Neural cell (in vitro differentiated cells): ENCODE results near the gene ADD3. TPM values are rescaled to one million over a fixed set of nuclear protein-coding genes. Genes with fewer than 3 reads are reported as not detected.

ENCODE experiments used
- H2AFZ ChIP-seq: fragments of 200-600, 300-800 bp; sonication (generic), shearing (Covaris generic); 2 replicates; pipeline ENCODE4 v1.6.0; 2014; ENCODE audit warnings: low read depth, mild to moderate bottlenecking, antibody characterized with exemption, low read length, moderate library complexity
- H3F3A ChIP-seq: fragments of 200-600 bp; shearing (Covaris generic); 2 replicates; pipeline ENCODE4 v1.6.1; 2016; ENCODE audit warnings: mild to moderate bottlenecking, moderate library complexity, mixed read lengths, antibody characterized with exemption, low read length; ENCODE audit not compliant: insufficient read depth, poor library complexity, severe bottlenecking
- H3K27ac ChIP-seq: fragments of 200-600, 300-800 bp; sonication (generic), shearing (Covaris generic); 2 replicates; pipeline ENCODE4 v1.5.1; 2014; ENCODE audit warnings: mild to moderate bottlenecking, low read length, moderate library complexity
- H3K27me3 ChIP-seq: fragments of 300-800, 200-600 bp; sonication (generic), shearing (Covaris generic); 2 replicates; pipeline ENCODE4 v1.6.0; 2014; ENCODE audit warnings: mild to moderate bottlenecking, low read depth, low read length, moderate library complexity; ENCODE audit not compliant: insufficient read depth
- H3K36me3 ChIP-seq: fragments of 300-800, 200-600 bp; sonication (generic), shearing (Covaris generic); 2 replicates; pipeline ENCODE4 v1.5.1; 2014; ENCODE audit warnings: mild to moderate bottlenecking, antibody characterized with exemption, low read length, moderate library complexity; ENCODE audit not compliant: insufficient read depth
- H3K4me2 ChIP-seq: fragments of 300-800, 200-600 bp; sonication (generic), shearing (Covaris generic); 2 replicates; pipeline ENCODE4 v1.6.0; 2014; ENCODE audit warnings: mild to moderate bottlenecking, low read length
- H3K4me3 ChIP-seq: fragments of 300-800, 200-600 bp; sonication (generic), shearing (Covaris generic); 2 replicates; pipeline ENCODE4 v1.5.1; 2014; ENCODE audit warnings: mild to moderate bottlenecking, low read length, moderate library complexity
- H3K79me2 ChIP-seq: fragments of 200-600 bp; shearing (Covaris generic); replicated peaks from 2 replicates; pipeline ENCODE4 v1.6.0; 2014; ENCODE audit warnings: mild to moderate bottlenecking, low read length, moderate library complexity; ENCODE audit not compliant: insufficient read depth
- H3K9ac ChIP-seq: fragments of 300-800, 200-600 bp; sonication (generic), shearing (Covaris generic); 2 replicates; pipeline ENCODE4 v1.6.1; 2016; ENCODE audit warnings: mild to moderate bottlenecking, low read length, mixed read lengths
- H3K9me2 ChIP-seq: fragments of 200-600 bp; shearing (Covaris generic); 2 replicates; pipeline ENCODE4 v1.6.1; 2016; ENCODE audit warnings: mild to moderate bottlenecking, low read length, mixed read lengths; ENCODE audit not compliant: insufficient read depth
- H3K9me3 ChIP-seq: fragments of 200-600, 300-800 bp; sonication (generic), shearing (Covaris generic); 2 replicates; pipeline ENCODE4 v1.6.1; 2016; ENCODE audit warnings: mild to moderate bottlenecking, mixed run types, low read length, moderate library complexity, mixed read lengths
- H4K20me1 ChIP-seq: fragments of 200-600 bp; shearing (Covaris generic); 2 replicates; pipeline ENCODE4 v1.6.1; 2016; ENCODE audit warnings: mild to moderate bottlenecking, mixed run types; ENCODE audit not compliant: insufficient read depth
- CTCF ChIP-seq: fragments of 450-650 bp; IDR thresholded peaks from 2 replicates; pipeline ENCODE4 v1.5.1; 2014; ENCODE audit warnings: antibody characterized with exemption, mild to moderate bottlenecking, moderate library complexity; ENCODE audit not compliant: poor library complexity, severe bottlenecking
- EP300 ChIP-seq: fragments of 450-650 bp; conservative IDR thresholded peaks from 2 replicates; pipeline ENCODE4 v1.6.1; 2014; ENCODE audit warnings: antibody characterized with exemption, mild to moderate bottlenecking, moderate library complexity; ENCODE audit not compliant: poor library complexity, severe bottlenecking
- EZH2 ChIP-seq: fragments of 200-600, 300-800 bp; shearing (Covaris generic), sonication (generic); IDR thresholded peaks from 2 replicates; pipeline ENCODE4 v1.6.1; 2014; ENCODE audit warnings: antibody characterized with exemption, low read length, borderline replicate concordance, mild to moderate bottlenecking; ENCODE audit not compliant: insufficient read depth, poor library complexity, severe bottlenecking
- MXI1 ChIP-seq: fragments of 450-650 bp; conservative IDR thresholded peaks from 2 replicates; pipeline ENCODE4 v1.6.1; 2014; ENCODE audit warnings: antibody characterized with exemption, mild to moderate bottlenecking; ENCODE audit not compliant: poor library complexity, severe bottlenecking
- POLR2AphosphoS5 ChIP-seq: IDR thresholded peaks from 2 replicates; pipeline ENCODE4 v1.6.1; 2012
- RAD21 ChIP-seq: fragments of 450-650 bp; conservative IDR thresholded peaks from 2 replicates; pipeline ENCODE4 v1.6.1; 2014; ENCODE audit warnings: antibody characterized with exemption, mild to moderate bottlenecking, moderate library complexity
- REST ChIP-seq: IDR thresholded peaks from 2 replicates; pipeline ENCODE4 v1.6.1; 2012; ENCODE audit warnings: borderline replicate concordance
- SMC3 ChIP-seq: fragments of 450-650 bp; conservative IDR thresholded peaks from 2 replicates; pipeline ENCODE4 v1.6.1; 2014; ENCODE audit warnings: antibody characterized with exemption, mild to moderate bottlenecking, moderate library complexity; ENCODE audit not compliant: poor library complexity
- TAF1 ChIP-seq: IDR thresholded peaks from 2 replicates; pipeline ENCODE4 v1.6.1; 2012; ENCODE audit warnings: low read depth
- polyA plus RNA-seq: library from polyadenylated mRNA; depleted of rRNA; stranded (reverse); fragments of >200 nt; gene quantifications from 2 replicates; pipeline ENCODE4 v1.2.3, GENCODE V29; 2014

The ADD3 gene
- polyA plus RNA-seq, 1 donor from 2014 or later = 40.6 TPM

DNA sequence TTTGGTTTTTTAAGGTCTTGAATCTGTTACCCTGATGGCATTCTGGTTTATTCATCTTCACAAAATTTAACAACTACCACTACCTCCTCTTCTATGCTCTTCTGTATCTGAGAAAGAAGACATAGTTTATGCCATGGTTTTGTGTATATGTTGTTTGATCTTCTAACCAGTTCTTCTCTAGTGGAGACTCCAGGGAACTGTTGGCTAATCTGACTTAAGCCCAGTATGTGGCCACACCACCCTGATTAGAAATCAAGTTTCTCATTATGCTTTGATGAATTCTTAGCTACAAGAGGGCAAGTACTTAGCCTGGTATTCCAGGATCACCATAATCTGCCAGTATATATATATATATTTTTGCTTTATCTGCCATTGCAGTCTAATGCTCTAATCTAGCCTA lies 100.1 kb downstream of the ADD3 start:
- H3K27ac ChIP-seq = no peak overlapping the region
- TF ChIP-seq CTCF = no peak
- TF ChIP-seq TAF1 = no peak
- no peak for TF ChIP-seq EP300
- TF ChIP-seq POLR2AphosphoS5 = no peak
- no peak for TF ChIP-seq EZH2
- TF ChIP-seq RAD21 = no peak
- no peak for TF ChIP-seq SMC3
- TF ChIP-seq REST = no peak
- TF ChIP-seq MXI1 = no peak

GRCh38 chr10:110109511-110109910 lies 101.7 kb downstream of the ADD3 start:
- H3K4me3 ChIP-seq = no peak overlapping the region
- no peaks in the 10 kb centered on the region for H3K27me3 ChIP-seq
- H3K79me2 ChIP-seq = no peaks in the 10 kb centered on the region
- no peak overlapping the region for H3K27ac ChIP-seq
- no peak overlapping the region for H3K4me2 ChIP-seq
- no peak overlapping the region for H2AFZ ChIP-seq
- H3F3A ChIP-seq = no peaks in the 10 kb centered on the region
- H4K20me1 ChIP-seq = no peaks in the 10 kb centered on the region
- H3K9me2 ChIP-seq = no peaks in the 10 kb centered on the region
- no peaks in the 10 kb centered on the region for H3K36me3 ChIP-seq
- TF ChIP-seq EP300 (no peak), REST (no peak), RAD21 (no peak), MXI1 (no peak), TAF1 (no peak), EZH2 (no peak), POLR2AphosphoS5 (no peak), SMC3 (no peak), CTCF (no peak)
- no peak overlapping the region for H3K9ac ChIP-seq
- H3K9me3 ChIP-seq = no peaks in the 10 kb centered on the region

More for the DNA sequence above, 100.1 kb downstream of the ADD3 start:
- Histone ChIP-seq H3K4me2 (no peak overlapping the region), H3K9me3 (no peaks in the 10 kb centered on the region), H3F3A (no peaks in the 10 kb centered on the region), H4K20me1 (no peaks in the 10 kb centered on the region), H3K9me2 (no peaks in the 10 kb centered on the region), H3K79me2 (no peaks in the 10 kb centered on the region), H2AFZ (no peak overlapping the region), H3K9ac (no peak overlapping the region), H3K27me3 (no peaks in the 10 kb centered on the region), H3K36me3 (no peaks in the 10 kb centered on the region), H3K4me3 (no peak overlapping the region)
